ENCODE data around the gene GARIN5A.

DNA sequence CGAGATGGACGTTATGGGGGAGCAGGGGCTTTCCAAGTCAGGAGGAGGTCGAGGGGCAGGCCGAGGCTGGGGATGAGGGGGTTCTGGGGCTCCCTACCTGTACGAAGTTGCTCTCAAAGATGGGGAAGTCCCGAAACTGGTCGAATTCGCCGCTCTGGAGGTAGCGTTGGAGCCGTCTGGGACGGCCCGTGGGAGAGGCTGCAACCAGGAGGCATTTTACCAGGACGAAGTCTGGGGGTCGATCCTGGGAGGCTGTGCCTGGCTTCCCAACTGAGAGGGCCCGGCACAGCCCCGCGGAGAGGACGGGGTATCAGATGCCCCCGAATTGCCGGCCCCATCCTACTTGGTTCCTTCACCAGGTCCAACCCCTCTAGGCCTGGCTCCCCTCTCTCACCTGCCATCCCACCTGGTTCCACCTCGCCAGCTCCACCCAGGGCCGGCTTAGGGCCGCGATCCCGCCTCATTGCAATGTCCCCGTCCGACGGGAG is 868 bp downstream of the GARIN5A start:
- TF ChIP-seq, protein P1, sequence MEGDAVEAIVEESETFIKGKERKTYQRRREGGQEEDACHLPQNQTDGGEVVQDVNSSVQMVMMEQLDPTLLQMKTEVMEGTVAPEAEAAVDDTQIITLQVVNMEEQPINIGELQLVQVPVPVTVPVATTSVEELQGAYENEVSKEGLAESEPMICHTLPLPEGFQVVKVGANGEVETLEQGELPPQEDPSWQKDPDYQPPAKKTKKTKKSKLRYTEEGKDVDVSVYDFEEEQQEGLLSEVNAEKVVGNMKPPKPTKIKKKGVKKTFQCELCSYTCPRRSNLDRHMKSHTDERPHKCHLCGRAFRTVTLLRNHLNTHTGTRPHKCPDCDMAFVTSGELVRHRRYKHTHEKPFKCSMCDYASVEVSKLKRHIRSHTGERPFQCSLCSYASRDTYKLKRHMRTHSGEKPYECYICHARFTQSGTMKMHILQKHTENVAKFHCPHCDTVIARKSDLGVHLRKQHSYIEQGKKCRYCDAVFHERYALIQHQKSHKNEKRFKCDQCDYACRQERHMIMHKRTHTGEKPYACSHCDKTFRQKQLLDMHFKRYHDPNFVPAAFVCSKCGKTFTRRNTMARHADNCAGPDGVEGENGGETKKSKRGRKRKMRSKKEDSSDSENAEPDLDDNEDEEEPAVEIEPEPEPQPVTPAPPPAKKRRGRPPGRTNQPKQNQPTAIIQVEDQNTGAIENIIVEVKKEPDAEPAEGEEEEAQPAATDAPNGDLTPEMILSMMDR (IDR thresholded peaks at IDR 0.05) = no peak
- TF ChIP-seq POLR2AphosphoS5 (IDR thresholded peaks at IDR 0.05) = no peak

Measured in esophagus muscularis mucosa (tissue), 3 donors.